RWPE1 (cell line): ENCODE results near the gene GRM1.

Experiments used
- CTCF ChIA-PET: fragments of 350-600 bp; sonication (Branson Sonifier 250); formaldehyde crosslinking; extraction: SDS; loops from one replicate; lab custom pipeline; 2021; lab: Yijun Ruan, JAX
- POLR2A ChIA-PET: fragments of 400-600 bp; formaldehyde crosslinking; extraction: SDS; loops from one replicate; lab custom pipeline; 2020; ENCODE audit warnings: antibody characterized with exemption; ENCODE audit not compliant: low non-redundant PET; lab: Yijun Ruan, JAX
- DNase-seq: peaks from one replicate; pipeline ENCODE4 v3.0.0; 2012; ENCODE audit warnings: low spot score
- H3K27ac ChIP-seq: fragments of 450-650 bp; 2 replicates; pipeline ENCODE4 v1.5.1; 2017
- TF ChIP-seq, protein P1 (sequence below): fragments of 450-650 bp; conservative IDR thresholded peaks from 2 replicates; pipeline ENCODE4 v1.5.1; 2017; ENCODE audit warnings: low read depth, mild to moderate bottlenecking

Gene GRM1

DNA sequence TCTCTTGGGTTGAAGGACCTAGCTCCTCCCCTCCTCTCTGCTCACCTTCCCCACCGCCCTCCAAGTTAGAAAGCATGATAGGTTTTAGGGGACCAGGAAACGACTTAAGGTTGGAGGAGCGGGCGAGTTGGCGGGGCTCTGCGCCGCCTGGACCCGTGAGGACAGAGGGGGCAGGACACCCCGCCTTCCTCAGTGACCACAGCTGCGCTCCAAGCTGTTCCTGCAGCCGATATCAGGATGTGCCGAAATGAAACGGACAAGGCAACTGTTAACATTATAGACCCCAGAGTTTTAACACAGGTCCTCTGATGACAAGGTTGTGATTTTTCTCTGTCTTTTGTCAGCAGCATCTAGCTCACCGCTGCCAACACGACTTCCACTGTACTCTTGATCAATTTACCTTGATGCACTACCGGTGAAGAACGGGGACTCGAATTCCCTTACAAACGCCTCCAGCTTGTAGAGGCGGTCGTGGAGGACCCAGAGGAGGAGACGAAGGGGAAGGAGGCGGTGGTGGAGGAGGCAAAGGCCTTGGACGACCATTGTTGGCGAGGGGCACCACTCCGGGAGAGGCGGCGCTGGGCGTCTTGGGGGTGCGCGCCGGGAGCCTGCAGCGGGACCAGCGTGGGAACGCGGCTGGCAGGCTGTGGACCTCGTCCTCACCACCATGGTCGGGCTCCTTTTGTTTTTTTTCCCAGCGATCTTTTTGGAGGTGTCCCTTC, at the start of gene GRM1:
GRM1 (plus strand) TSS at position 212 of the 722 bp plus-strand sequence; CDS start at position 668, 456 bp downstream.
- DNase-seq = no peak
- TF ChIP-seq, protein P1, sequence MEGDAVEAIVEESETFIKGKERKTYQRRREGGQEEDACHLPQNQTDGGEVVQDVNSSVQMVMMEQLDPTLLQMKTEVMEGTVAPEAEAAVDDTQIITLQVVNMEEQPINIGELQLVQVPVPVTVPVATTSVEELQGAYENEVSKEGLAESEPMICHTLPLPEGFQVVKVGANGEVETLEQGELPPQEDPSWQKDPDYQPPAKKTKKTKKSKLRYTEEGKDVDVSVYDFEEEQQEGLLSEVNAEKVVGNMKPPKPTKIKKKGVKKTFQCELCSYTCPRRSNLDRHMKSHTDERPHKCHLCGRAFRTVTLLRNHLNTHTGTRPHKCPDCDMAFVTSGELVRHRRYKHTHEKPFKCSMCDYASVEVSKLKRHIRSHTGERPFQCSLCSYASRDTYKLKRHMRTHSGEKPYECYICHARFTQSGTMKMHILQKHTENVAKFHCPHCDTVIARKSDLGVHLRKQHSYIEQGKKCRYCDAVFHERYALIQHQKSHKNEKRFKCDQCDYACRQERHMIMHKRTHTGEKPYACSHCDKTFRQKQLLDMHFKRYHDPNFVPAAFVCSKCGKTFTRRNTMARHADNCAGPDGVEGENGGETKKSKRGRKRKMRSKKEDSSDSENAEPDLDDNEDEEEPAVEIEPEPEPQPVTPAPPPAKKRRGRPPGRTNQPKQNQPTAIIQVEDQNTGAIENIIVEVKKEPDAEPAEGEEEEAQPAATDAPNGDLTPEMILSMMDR = no peak
- POLR2A ChIA-PET = no interaction called here
- no peak within 1 kb of the TSS for H3K27ac ChIP-seq
- CTCF ChIA-PET = interaction anchor here (0.6 to 1.0 kb wide), 3 partner anchors 23 to 756 kb away, joined by 3 to 4 read pairs (median 3); no protein-coding TSS in a partner anchor

DNA sequence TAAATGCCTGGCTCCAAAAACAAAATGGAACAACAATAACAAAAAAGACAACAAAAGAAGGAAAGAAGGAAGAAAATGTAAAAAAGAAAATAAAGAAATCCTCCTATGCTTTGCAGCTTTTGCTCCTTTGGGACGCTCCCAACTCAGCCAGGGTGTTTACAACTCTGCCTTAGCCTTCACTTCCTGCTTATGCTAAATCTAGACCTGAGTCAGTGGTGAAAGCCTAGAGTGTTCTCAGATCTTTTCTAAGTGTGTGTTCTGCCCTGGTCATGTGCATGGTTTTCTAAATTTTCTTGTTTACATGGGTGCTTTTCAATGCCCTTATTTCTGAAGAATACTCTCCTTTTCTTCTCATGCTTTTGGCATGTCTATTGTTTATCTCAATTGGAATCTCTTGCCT, 19.5 kb upstream of the GRM1 start:
- TF ChIP-seq, protein P1 = no peak
- DNase-seq = no peak
- H3K27ac ChIP-seq = no peak overlapping the region
- ChIA-PET CTCF (no interaction called here), POLR2A (no interaction called here)

- CTCF ChIA-PET = no interaction called here
- TF ChIP-seq, protein P1 = no peak
- POLR2A ChIA-PET = no interaction called here
- H3K27ac ChIP-seq = no peak overlapping the region
- no peak for DNase-seq
Measured at GRCh38 chr6:146014233-146014632, 14.6 kb upstream of the GRM1 start.

- CTCF ChIA-PET = no interaction called here
- TF ChIP-seq, protein P1 = no peak
- POLR2A ChIA-PET = interaction anchor here (0.6 kb wide), 1 partner anchor 426 kb away, joined by 5 read pairs; no protein-coding TSS in a partner anchor
- DNase-seq = no peak
- no peak overlapping the region for H3K27ac ChIP-seq
Measured at GRCh38 chr6:146017672-146018071, 11.2 kb upstream of the GRM1 start.

DNA sequence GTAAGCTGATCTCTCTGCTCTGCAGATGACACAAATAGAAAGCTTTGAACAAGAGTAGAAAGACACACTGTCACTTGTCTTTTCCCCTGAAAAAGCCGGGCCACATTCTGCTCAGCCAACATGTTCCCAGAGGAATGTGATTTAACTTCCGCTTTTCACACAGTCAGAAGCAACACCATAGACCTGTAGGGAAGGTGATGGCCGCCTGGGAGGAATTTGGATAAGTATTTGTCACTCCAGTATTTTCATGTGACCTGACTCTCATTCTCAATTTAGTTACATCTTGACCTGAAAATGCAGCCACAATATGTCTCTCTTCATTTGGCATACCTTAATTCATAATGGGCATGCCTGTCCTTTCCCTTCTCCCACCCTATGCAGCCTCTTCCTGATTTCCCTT, 2.0 kb upstream of the GRM1 start:
- DNase-seq = no peak
- POLR2A ChIA-PET = no interaction called here
- CTCF ChIA-PET = no interaction called here
- no peak overlapping the region for H3K27ac ChIP-seq
- TF ChIP-seq, protein P1 = no peak

DNA sequence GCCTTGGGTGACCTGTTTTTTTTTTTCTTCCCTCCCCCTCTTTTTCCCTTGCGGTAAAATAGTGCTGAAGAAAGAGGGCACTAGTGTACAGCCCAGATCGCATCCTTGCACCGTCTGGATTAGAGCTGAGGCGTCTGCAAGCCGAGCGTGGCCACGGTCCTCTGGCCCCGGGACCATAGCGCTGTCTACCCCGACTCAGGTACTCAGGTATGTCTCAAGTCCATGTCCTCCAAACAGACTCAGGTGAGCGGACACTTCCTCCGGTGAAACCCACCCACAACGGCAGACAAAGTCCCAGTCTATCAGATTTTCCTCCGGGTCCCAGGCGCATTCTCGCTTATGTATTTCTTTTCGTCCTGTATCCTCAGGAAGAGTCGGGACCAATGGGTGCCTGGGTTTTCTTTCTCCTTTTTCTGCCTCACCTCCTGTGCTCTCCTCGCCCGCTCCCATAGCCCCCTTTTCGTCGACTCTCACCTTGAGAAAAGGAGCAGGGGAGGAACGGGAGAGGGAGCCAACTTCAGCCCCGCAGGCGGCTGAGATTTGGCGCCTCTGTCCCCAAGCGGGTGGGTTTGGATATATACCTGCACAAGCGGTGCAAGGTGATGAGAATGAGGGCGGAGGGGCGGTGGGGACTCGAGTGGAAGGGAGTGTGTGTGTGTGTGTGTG, 1.1 kb upstream of the GRM1 start:
- DNase-seq = no peak
- no peak overlapping the region for H3K27ac ChIP-seq
- POLR2A ChIA-PET = no interaction called here
- TF ChIP-seq, protein P1 = no peak
- CTCF ChIA-PET = no interaction called here
